ENCODE results near the gene PXMP4.

DNA sequence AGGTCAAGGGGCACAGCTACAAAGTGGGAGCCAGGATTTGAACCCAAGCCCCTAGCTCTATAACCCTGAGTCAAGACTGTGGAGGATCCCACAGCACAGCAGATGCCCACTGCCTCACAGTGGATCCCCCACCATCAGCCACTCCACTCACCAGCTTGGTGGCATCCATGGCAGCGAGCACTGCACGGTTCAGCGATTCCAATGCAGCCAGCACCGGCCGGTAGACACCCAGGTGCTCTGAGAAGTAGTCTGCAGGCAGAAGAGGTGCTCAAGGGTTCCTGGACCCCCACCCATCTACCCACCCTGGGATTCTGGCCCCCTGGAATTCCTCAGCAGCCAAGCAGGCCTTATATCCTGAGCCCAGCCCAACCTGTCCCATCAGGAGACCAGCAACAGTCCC is 50.9 kb downstream of the PXMP4 start:
- TF ChIP-seq, protein P1, sequence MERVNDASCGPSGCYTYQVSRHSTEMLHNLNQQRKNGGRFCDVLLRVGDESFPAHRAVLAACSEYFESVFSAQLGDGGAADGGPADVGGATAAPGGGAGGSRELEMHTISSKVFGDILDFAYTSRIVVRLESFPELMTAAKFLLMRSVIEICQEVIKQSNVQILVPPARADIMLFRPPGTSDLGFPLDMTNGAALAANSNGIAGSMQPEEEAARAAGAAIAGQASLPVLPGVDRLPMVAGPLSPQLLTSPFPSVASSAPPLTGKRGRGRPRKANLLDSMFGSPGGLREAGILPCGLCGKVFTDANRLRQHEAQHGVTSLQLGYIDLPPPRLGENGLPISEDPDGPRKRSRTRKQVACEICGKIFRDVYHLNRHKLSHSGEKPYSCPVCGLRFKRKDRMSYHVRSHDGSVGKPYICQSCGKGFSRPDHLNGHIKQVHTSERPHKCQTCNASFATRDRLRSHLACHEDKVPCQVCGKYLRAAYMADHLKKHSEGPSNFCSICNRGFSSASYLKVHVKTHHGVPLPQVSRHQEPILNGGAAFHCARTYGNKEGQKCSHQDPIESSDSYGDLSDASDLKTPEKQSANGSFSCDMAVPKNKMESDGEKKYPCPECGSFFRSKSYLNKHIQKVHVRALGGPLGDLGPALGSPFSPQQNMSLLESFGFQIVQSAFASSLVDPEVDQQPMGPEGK (CRISPR knock-in tag; IDR thresholded peaks at IDR 0.05; ENCODE audit: borderline replicate concordance): no peak
- TF ChIP-seq, protein P2, sequence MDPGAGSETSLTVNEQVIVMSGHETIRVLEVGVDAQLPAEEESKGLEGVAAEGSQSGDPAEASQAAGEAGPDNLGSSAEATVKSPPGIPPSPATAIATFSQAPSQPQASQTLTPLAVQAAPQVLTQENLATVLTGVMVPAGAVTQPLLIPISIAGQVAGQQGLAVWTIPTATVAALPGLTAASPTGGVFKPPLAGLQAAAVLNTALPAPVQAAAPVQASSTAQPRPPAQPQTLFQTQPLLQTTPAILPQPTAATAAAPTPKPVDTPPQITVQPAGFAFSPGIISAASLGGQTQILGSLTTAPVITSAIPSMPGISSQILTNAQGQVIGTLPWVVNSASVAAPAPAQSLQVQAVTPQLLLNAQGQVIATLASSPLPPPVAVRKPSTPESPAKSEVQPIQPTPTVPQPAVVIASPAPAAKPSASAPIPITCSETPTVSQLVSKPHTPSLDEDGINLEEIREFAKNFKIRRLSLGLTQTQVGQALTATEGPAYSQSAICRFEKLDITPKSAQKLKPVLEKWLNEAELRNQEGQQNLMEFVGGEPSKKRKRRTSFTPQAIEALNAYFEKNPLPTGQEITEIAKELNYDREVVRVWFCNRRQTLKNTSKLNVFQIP (CRISPR knock-in tag; IDR thresholded peaks at IDR 0.05; ENCODE audit: borderline replicate concordance, low read depth): no peak
- no peak for TF ChIP-seq ISL1 (CRISPR knock-in tag; IDR thresholded peaks at IDR 0.05)
- TF ChIP-seq OSR1 (CRISPR knock-in tag; IDR thresholded peaks at IDR 0.05): no peak
- no peak for TF ChIP-seq ESRRG (CRISPR knock-in tag; IDR thresholded peaks at IDR 0.05)
